Coronary artery (tissue), 2 donors: Measurements from ENCODE around the gene HLA-DOB.

Source experiments
- DNase-seq: peaks from one replicate; pipeline ENCODE4 v3.0.0-alpha.2; 2017; ENCODE audit warnings: low spot score
- H3K27ac ChIP-seq, 2 donors: fragments of 200-600 bp; sonication (generic); one replicate each; pipeline ENCODE4 v1.5.1; 2016 to 2019
- H3K4me3 ChIP-seq: fragments of 200-600 bp; sonication (generic); 2 replicates; pipeline ENCODE4 v1.5.1; 2016; ENCODE audit warnings: mild to moderate bottlenecking, moderate library complexity
- CTCF ChIP-seq: fragments of 200-600 bp; sonication (generic); IDR thresholded peaks from one replicate; pipeline ENCODE4 v1.5.1; 2019; ENCODE audit warnings: antibody characterized with exemption

Gene HLA-DOB

GRCh38 chr6:32849126-32849525, 32.3 kb upstream of the HLA-DOB start:
- no peak for TF ChIP-seq CTCF
- DNase-seq: no peak

GRCh38 chr6:32847795-32848194, 31.0 kb upstream of the HLA-DOB start:
- TF ChIP-seq CTCF: no peak
- Histone ChIP-seq H3K27ac (no peak overlapping the region), H3K4me3 (no peak overlapping the region)
- DNase-seq: no peak

More at GRCh38 chr6:32849126-32849525, 32.3 kb upstream of the HLA-DOB start:
- H3K27ac ChIP-seq: no peak overlapping the region
- H3K4me3 ChIP-seq: no peak overlapping the region

GRCh38 chr6:32847004-32847403, 30.2 kb upstream of the HLA-DOB start:
- Histone ChIP-seq H3K4me3 (no peak overlapping the region), H3K27ac (no peak overlapping the region)
- DNase-seq: no peak
- TF ChIP-seq CTCF: no peak

GRCh38 chr6:32845384-32845884, 28.6 kb upstream of the HLA-DOB start:
- TF ChIP-seq CTCF: no peak
- Histone ChIP-seq H3K4me3 (peak overlapping the region; percentile 85), H3K27ac (no peak overlapping the region)
- no peak for DNase-seq

- H3K27ac ChIP-seq: peak overlapping the region; percentile 92 to 95
- TF ChIP-seq CTCF: no peak
- no peak for DNase-seq
- H3K4me3 ChIP-seq: peak overlapping the region; percentile 85
Measured at GRCh38 chr6:32844839-32845383, 28.1 kb upstream of the HLA-DOB start.

GRCh38 chr6:32843979-32844838, 27.4 kb upstream of the HLA-DOB start, which contains the start of gene PSMB8:
Gene PSMB8 (minus strand): TSS chr6:32844047. CDS start chr6:32843996, 51 bp downstream.
- TF ChIP-seq CTCF: peak; percentile 14
- DNase-seq: peak; percentile 97
- Histone ChIP-seq H3K4me3 (peak within 1 kb of the TSS; percentile 85), H3K27ac (peak within 1 kb of the TSS; percentile 92 to 95)
